Spleen (tissue), 11 donors: ENCODE results near the gene CDK11B. TPM values are rescaled to one million over a fixed set of nuclear protein-coding genes. Genes with fewer than 3 reads are reported as not detected.
"Not testable (repeated sequence)": the region's sequence is repeated elsewhere in the genome, so short reads cannot be mapped to it uniquely, and the experiment has no call there.

Experiments used
- DNase-seq: peaks from one replicate; pipeline ENCODE4 v3.0.0-alpha.2; 2020
- H3K27ac ChIP-seq, 8 donors: fragments of 200-600 bp; sonication (generic) in 7 of 8; 1 replicate in 4 of 8; 2 replicates in 4 of 8; pipeline versions ENCODE4 v1.5.0 to v1.8.0; 2016 to 2021; ENCODE audit warnings: inconsistent platforms in 4 of 8, mild to moderate bottlenecking in 4 of 8, moderate library complexity in 1 of 8
- H3K27me3 ChIP-seq, 7 donors: fragments of 200-600 bp; sonication (generic) in 6 of 7; replicated peaks in 1 of 7; 1 replicate in 4 of 7; 2 replicates in 3 of 7; pipeline versions ENCODE4 v1.5.0 to v1.8.0; 2016 to 2021; ENCODE audit warnings: inconsistent platforms in 3 of 7, mild to moderate bottlenecking in 1 of 7
- H3K36me3 ChIP-seq, 6 donors: fragments of 200-600 bp; sonication (generic) in 5 of 6; 1 replicate in 4 of 6; 2 replicates in 2 of 6; pipeline versions ENCODE4 v1.5.0 to v1.8.0; 2016 to 2021; ENCODE audit warnings: inconsistent platforms in 2 of 6
- H3K4me1 ChIP-seq, 6 donors: fragments of 200-600 bp; sonication (generic) in 5 of 6; 1 replicate in 3 of 6; 2 replicates in 3 of 6; pipeline versions ENCODE4 v1.5.0 to v1.8.0; 2016 to 2021; ENCODE audit warnings: inconsistent platforms in 3 of 6
- H3K4me3 ChIP-seq, 8 donors: fragments of 200-600 bp; sonication (generic) in 7 of 8; 1 replicate in 4 of 8; 2 replicates in 4 of 8; pipeline versions ENCODE4 v1.5.0 to v1.8.0; 2016 to 2021; ENCODE audit warnings: inconsistent platforms in 4 of 8, mild to moderate bottlenecking in 4 of 8, moderate library complexity in 2 of 8
- H3K9me3 ChIP-seq, 8 donors: fragments of 200-600 bp; sonication (generic) in 7 of 8; 1 replicate in 4 of 8; 2 replicates in 4 of 8; pipeline versions ENCODE4 v1.5.0 to v1.8.0; 2016 to 2021; ENCODE audit warnings: inconsistent platforms in 4 of 8
- CTCF ChIP-seq, 11 experiments: fragments of 200-600 bp in 7 of 11; fragments of 450-650 bp in 4 of 11; sonication (generic) in 4 of 11; IDR thresholded peaks in 8 of 11; conservative IDR thresholded peaks in 3 of 11; 1 replicate in 7 of 11; 2 replicates in 4 of 11; pipeline versions ENCODE4 v1.4.0 to v1.8.0; 2016 to 2021; ENCODE audit warnings: antibody characterized with exemption in 11 of 11, inconsistent platforms in 4 of 11, mild to moderate bottlenecking in 1 of 11
- POLR2A ChIP-seq, 3 donors: fragments of 450-650 bp; IDR thresholded peaks; one replicate each; pipeline ENCODE4 v1.5.1; 2017; ENCODE audit warnings: antibody characterized with exemption in 3 of 3, mild to moderate bottlenecking in 1 of 3
- POLR2AphosphoS5 ChIP-seq, 3 donors: sonication (generic); formaldehyde crosslinking; IDR thresholded peaks; one replicate each; pipeline ENCODE4 v1.5.1; 2017; ENCODE audit warnings: antibody characterized with exemption in 3 of 3
- WGBS, 5 donors: extraction: QIAGEN DNeasy Blood & Tissue Kit in 3 of 5; methylation state at CpG; one replicate each; pipeline versions ENCODE4 v1.1.5 to v1.1.7; 2013 to 2018; 5-methylcytosine and 5-hydroxymethylcytosine counted together
- intact Hi-C: fragments of 100-400 bp; cut with DNase I; formaldehyde crosslinking; loops from one replicate; pipeline ENCODE4 v1.15.0; 2023; ENCODE audit warnings: low total_unique reads
- polyA plus RNA-seq, 3 donors: library from polyadenylated mRNA; stranded (reverse); fragments of 200-250 nt; gene quantifications; one replicate each; pipeline ENCODE4 v1.2.1, GENCODE V29; 2013
- total RNA-seq, 7 donors: library from RNA; depleted of rRNA in 3 of 7; stranded (reverse); fragments of >200 nt in 3 of 7; fragmentation: NEBNext Ultra II Directional in 4 of 7; extraction: Animal tissue kit (Norgen Biotek cat#: 25700) in 4 of 7; gene quantifications; one replicate each; pipeline versions ENCODE4 v1.1.0 to v1.2.1, GENCODE V29; 2016 to 2021
- donor health status: healthy with polysubstance abuse.
- donor health status: DM: no; HTN: no; CAD: no; lungs with moderate emphysema.
- donor health status: DM: no; HTN: no; CAD: no.
- donor health status: Bipolar disorder and iron deficiency.
- donor health status: healthy.
- donor health status: DM: no; HTN: no; CAD: no.
- donor health status: DM: yes; HTN: yes; CAD: no.

CDK11B gene
- total and polyA plus RNA-seq, 10 donors, result 19.4 to 38.2 (median 29.2) TPM

- WGBS, 5 donors, result 58 to 88% (median 72%) methylated on average over 22 to 24 of the region's 24 CpGs
- H3K27ac ChIP-seq, result peak overlapping the region; percentile 55 to 91 (median 81)
- intact Hi-C loops, result no loop called here
- peak overlapping the region in 2 of 8 donors; percentile 24 to 62 for H3K4me3 ChIP-seq
- peaks cover 0 to 26% (median 2%) of the 10 kb centered on the region in 6 donors for H3K36me3 ChIP-seq
- H3K27me3 ChIP-seq, result no peaks in the 10 kb centered on the region
- TF ChIP-seq CTCF (IDR thresholded peaks at IDR 0.05 in 8 of 11, conservative IDR thresholded peaks at IDR 0.05 in 3 of 11) (peak; percentile 13 to 67 (median 50)), POLR2A (IDR thresholded peaks at IDR 0.05) (no peak), POLR2AphosphoS5 (IDR thresholded peaks at IDR 0.05) (peak in 1 of 3 donors; percentile 36)
- DNase-seq, result peak; percentile 85
- peaks cover 10 to 64% (median 31%) of the 10 kb centered on the region in 6 donors for H3K4me1 ChIP-seq
- H3K9me3 ChIP-seq, result no peaks in the 10 kb centered on the region
These were observed 20.0 kb upstream of the CDK11B start for GRCh38 chr1:1678581-1679380.

GRCh38 chr1:1677718-1678580 lies 19.1 kb upstream of the CDK11B start:
- peak overlapping the region in 5 of 8 donors; percentile 12 to 62 (median 20) for H3K4me3 ChIP-seq
- H3K27me3 ChIP-seq, result no peaks in the 10 kb centered on the region
- peak; percentile 88 for DNase-seq
- H3K27ac ChIP-seq, result peak overlapping the region; percentile 55 to 91 (median 81)
- H3K36me3 ChIP-seq, result peaks cover 0 to 26% (median 0%) of the 10 kb centered on the region in 6 donors
- no peaks in the 10 kb centered on the region for H3K9me3 ChIP-seq
- intact Hi-C loops, result no loop called here
- no peak for TF ChIP-seq POLR2A (IDR thresholded peaks at IDR 0.05)
- TF ChIP-seq CTCF (IDR thresholded peaks at IDR 0.05 in 8 of 11, conservative IDR thresholded peaks at IDR 0.05 in 3 of 11), result no peak
- TF ChIP-seq POLR2AphosphoS5 (IDR thresholded peaks at IDR 0.05), result peak; percentile 51 to 84 (median 71)
- H3K4me1 ChIP-seq, result peaks cover 10 to 62% (median 27%) of the 10 kb centered on the region in 6 donors
- WGBS, 5 donors, result 20 to 39% (median 31%) methylated on average over 39 of the region's 39 CpGs

- intact Hi-C loops, H3K27ac ChIP-seq, DNase-seq, H3K4me3 ChIP-seq, H3K9me3 ChIP-seq, H3K27me3 ChIP-seq: not testable (repeated sequence)
- WGBS, 5 donors, result 74 to 90% (median 80%) methylated on average over 4 to 8 of the region's 21 CpGs; no CpG with 5 or more reads in 1 of the 5 donors
- H3K4me1 ChIP-seq, result peaks cover 10 to 54% (median 24%) of the 10 kb centered on the region in 6 donors
- TF ChIP-seq POLR2AphosphoS5 (IDR thresholded peaks at IDR 0.05), result peak in 1 of 3 donors; percentile 10
- peaks cover 0 to 34% (median 16%) of the 10 kb centered on the region in 6 donors for H3K36me3 ChIP-seq
These were observed 17.3 kb upstream of the CDK11B start for GRCh38 chr1:1676087-1676486.

GRCh38 chr1:1675218-1675617 lies 16.4 kb upstream of the CDK11B start:
- peak; percentile 69 for DNase-seq
- intact Hi-C loops, H3K27me3 ChIP-seq, H3K4me3 ChIP-seq, H3K9me3 ChIP-seq: not testable (repeated sequence)
- 65 to 91% (median 84%) methylated on average over 8 to 16 of the region's 18 CpGs for WGBS, 5 donors
- H3K4me1 ChIP-seq, result peaks cover 10 to 46% (median 21%) of the 10 kb centered on the region in 6 donors
- peak overlapping the region in 3 of 8 donors; percentile 13 to 42 (median 22) for H3K27ac ChIP-seq
- peaks cover 0 to 43% (median 21%) of the 10 kb centered on the region in 6 donors for H3K36me3 ChIP-seq

- peaks cover 0 to 47% (median 24%) of the 10 kb centered on the region in 6 donors for H3K36me3 ChIP-seq
- 83 to 92% (median 85%) methylated on average over 11 to 20 of the region's 21 CpGs for WGBS, 5 donors
- H3K4me3 ChIP-seq, intact Hi-C loops, H3K9me3 ChIP-seq, H3K27me3 ChIP-seq: not testable (repeated sequence)
- H3K27ac ChIP-seq, result peak overlapping the region in 2 of 8 donors; percentile 13 to 22
- peak; percentile 65 for DNase-seq
- H3K4me1 ChIP-seq, result peaks cover 10 to 42% (median 21%) of the 10 kb centered on the region in 6 donors
These were observed 16.0 kb upstream of the CDK11B start for GRCh38 chr1:1674806-1675205.
